Measurements from ENCODE around the gene FAM81B.
"Not testable (repeated sequence)": the region's sequence is repeated elsewhere in the genome, so short reads cannot be mapped to it uniquely, and the experiment has no call there.

The FAM81B gene

GRCh38 chr5:95390812-95391492, at the start of gene FAM81B:
Gene FAM81B, plus strand, starts transcription at chr5:95391366. Its CDS starts 24 bp downstream, at chr5:95391390.
- Mint-ChIP-seq H3K9me3 (no peaks in the 10 kb centered on the region), H3K4me3 (no peak within 1 kb of the TSS), H3K27ac (no peak within 1 kb of the TSS), H3K4me1 (ENCODE audit: low read depth) (no peaks in the 10 kb centered on the region), H3K36me3 (ENCODE audit: low read depth) (no peaks in the 10 kb centered on the region), H3K27me3 (peaks cover 11% of the 10 kb centered on the region)

DNA sequence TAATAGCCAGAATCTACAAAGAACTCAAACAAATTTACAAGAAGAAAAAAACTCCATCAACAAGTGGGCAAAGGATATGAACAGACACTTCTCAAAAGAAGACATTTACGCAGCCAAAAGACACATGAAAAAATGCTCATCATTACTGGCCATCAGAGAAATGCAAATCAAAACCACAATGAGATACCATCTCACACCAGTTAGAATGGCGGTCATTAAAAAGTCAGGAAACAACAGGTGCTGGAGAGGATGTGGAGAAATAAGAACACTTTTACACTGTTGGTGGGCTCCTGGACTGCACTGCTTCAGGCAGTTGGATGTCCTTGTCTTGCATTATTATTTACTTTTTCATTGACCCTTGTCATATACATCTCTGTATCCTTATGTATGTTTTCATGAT, 49.7 kb upstream of the FAM81B start:
- not testable (repeated sequence) for H3K27me3 Mint-ChIP-seq; H3K4me3 Mint-ChIP-seq; H3K4me1 Mint-ChIP-seq (ENCODE audit: low read depth); H3K9me3 Mint-ChIP-seq; H3K27ac Mint-ChIP-seq; H3K36me3 Mint-ChIP-seq (ENCODE audit: low read depth)

GRCh38 chr5:95347506-95348120, 43.6 kb upstream of the FAM81B start:
- H3K27ac Mint-ChIP-seq: no peak overlapping the region
- H3K9me3 Mint-ChIP-seq: no peaks in the 10 kb centered on the region
- no peaks in the 10 kb centered on the region for H3K27me3 Mint-ChIP-seq
- H3K4me3 Mint-ChIP-seq: no peak overlapping the region
- H3K36me3 Mint-ChIP-seq (ENCODE audit: low read depth): no peaks in the 10 kb centered on the region
- H3K4me1 Mint-ChIP-seq (ENCODE audit: low read depth): no peaks in the 10 kb centered on the region

GRCh38 chr5:95350631-95351030, 40.5 kb upstream of the FAM81B start:
- Mint-ChIP-seq H3K4me1 (ENCODE audit: low read depth) (no peaks in the 10 kb centered on the region), H3K4me3 (no peak overlapping the region), H3K27me3 (no peaks in the 10 kb centered on the region), H3K27ac (no peak overlapping the region), H3K9me3 (no peaks in the 10 kb centered on the region), H3K36me3 (ENCODE audit: low read depth) (no peaks in the 10 kb centered on the region)

DNA sequence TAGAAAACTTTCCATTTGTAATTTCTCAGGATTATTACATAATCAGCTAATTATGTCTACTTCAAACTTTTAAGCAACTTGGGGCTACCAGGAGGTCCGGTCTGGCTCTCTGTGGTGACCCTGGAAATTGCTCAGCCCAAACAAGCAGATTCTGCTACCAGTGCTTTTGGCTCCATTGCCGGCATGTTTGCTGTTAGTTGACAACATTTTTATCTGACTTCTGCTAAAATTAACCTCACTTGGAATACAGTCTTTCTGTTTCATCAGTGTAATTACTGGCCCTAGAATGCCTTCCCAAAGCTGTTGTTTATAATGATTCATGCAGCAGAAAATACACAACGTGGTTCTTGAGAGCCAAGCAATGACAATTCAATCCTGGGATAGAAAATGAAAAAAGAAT, 38.5 kb upstream of the FAM81B start:
- no peaks in the 10 kb centered on the region for H3K27me3 Mint-ChIP-seq
- no peak overlapping the region for H3K27ac Mint-ChIP-seq
- no peaks in the 10 kb centered on the region for H3K36me3 Mint-ChIP-seq (ENCODE audit: low read depth)
- H3K4me3 Mint-ChIP-seq: no peak overlapping the region
- H3K4me1 Mint-ChIP-seq (ENCODE audit: low read depth): no peaks in the 10 kb centered on the region
- no peaks in the 10 kb centered on the region for H3K9me3 Mint-ChIP-seq

DNA sequence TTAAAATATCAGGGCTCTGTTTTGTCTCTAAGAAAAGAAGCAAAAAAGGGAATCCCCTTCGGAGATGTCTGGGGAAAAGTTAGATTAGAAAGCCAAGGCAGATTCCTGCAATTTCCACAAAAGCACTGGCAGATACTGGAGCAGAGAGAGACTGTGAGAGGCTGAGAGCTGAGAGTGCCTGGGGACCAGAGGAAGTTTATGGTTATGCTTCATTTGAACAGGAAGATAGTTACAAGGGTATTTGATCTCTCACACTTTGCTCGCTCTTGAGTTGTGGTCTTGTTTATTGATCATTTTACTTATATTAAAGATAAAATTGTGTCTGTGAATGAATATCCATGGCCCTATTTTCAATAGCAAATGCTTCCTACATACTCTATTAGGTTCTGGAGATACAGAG, 32.8 kb upstream of the FAM81B start:
- H3K4me3 Mint-ChIP-seq: no peak overlapping the region
- no peaks in the 10 kb centered on the region for H3K27me3 Mint-ChIP-seq
- H3K27ac Mint-ChIP-seq: no peak overlapping the region
- H3K9me3 Mint-ChIP-seq: peaks cover 9% of the 10 kb centered on the region
- peaks cover 3% of the 10 kb centered on the region for H3K4me1 Mint-ChIP-seq (ENCODE audit: low read depth)
- H3K36me3 Mint-ChIP-seq (ENCODE audit: low read depth): no peaks in the 10 kb centered on the region

DNA sequence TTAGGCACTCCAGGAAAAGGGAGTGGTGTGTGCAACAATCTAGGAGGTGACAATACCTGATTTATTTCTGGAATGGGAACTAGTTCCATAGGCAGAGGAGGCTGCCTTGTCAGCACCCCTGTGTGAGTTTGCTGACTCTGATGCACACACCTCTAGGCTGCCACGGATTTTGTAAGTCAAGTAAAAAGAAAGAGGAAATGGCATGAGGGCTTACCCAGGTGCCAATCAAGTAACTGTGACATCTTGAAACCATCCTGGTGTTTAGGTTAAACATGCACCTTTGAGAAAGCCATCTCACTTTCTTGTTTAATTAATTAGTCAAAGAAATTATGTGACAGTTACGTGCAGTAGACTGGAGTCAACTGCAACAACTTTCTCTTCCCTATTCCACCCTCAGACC, 32.3 kb upstream of the FAM81B start:
- peaks cover 14% of the 10 kb centered on the region for H3K9me3 Mint-ChIP-seq
- H3K27ac Mint-ChIP-seq: no peak overlapping the region
- peaks cover 3% of the 10 kb centered on the region for H3K4me1 Mint-ChIP-seq (ENCODE audit: low read depth)
- H3K36me3 Mint-ChIP-seq (ENCODE audit: low read depth): no peaks in the 10 kb centered on the region
- no peak overlapping the region for H3K4me3 Mint-ChIP-seq
- no peaks in the 10 kb centered on the region for H3K27me3 Mint-ChIP-seq

- H3K4me1 Mint-ChIP-seq (ENCODE audit: low read depth); H3K27me3 Mint-ChIP-seq; H3K4me3 Mint-ChIP-seq; H3K36me3 Mint-ChIP-seq (ENCODE audit: low read depth); H3K27ac Mint-ChIP-seq: not testable (repeated sequence)
- peaks cover 14% of the 10 kb centered on the region for H3K9me3 Mint-ChIP-seq
Measured at GRCh38 chr5:95360667-95361066, 30.5 kb upstream of the FAM81B start.

DNA sequence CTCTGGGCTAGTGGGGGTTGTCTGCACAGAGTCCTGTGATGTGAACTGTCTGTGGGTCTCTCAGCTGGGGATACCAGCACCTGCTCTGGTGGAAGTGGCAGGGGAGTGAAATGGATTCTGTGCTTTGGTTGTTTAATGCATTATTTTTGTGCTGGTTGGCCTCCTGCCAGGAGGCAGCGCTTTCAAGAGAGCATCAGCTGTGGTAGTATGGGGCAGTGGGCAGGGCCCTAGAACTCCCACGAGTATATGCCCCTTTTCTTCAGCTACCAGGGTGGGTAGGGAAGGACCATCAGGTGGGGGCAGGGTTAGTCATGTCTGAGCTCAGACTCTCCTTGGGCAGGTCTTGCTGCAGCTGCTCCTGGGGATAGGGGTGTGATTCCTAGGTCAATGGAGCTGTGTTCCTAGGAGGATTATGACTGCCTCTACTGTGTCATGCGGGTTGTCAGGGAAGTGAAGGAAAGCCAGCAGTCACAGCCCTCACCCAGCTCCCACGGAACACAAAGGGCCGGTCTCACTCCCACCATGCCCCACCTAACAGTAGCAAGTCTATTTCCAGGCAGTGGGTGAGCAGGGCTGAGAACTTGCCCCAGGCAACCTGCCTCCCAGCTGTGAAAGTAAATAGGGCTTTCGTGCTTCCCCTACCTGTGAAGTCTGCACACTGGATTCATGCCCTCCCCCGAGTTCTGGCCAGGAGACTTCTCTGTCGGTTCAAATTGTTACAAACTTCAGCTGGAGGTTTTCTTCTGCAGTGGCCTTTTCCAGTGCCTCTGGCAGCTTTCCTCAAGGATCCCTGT, 25.7 kb upstream of the FAM81B start:
- peaks cover 14% of the 10 kb centered on the region for H3K9me3 Mint-ChIP-seq
- H3K36me3 Mint-ChIP-seq (ENCODE audit: low read depth): no peaks in the 10 kb centered on the region
- no peaks in the 10 kb centered on the region for H3K4me1 Mint-ChIP-seq (ENCODE audit: low read depth)
- no peak overlapping the region for H3K4me3 Mint-ChIP-seq
- no peak overlapping the region for H3K27ac Mint-ChIP-seq
- H3K27me3 Mint-ChIP-seq: peaks cover 8% of the 10 kb centered on the region

GRCh38 chr5:95369782-95370181, 21.4 kb upstream of the FAM81B start:
- Mint-ChIP-seq H3K9me3 (no peaks in the 10 kb centered on the region), H3K4me3 (no peak overlapping the region), H3K36me3 (ENCODE audit: low read depth) (no peaks in the 10 kb centered on the region), H3K4me1 (ENCODE audit: low read depth) (no peaks in the 10 kb centered on the region), H3K27ac (no peak overlapping the region), H3K27me3 (peaks cover 8% of the 10 kb centered on the region)

GRCh38 chr5:95374061-95374460, 17.1 kb upstream of the FAM81B start:
- H3K9me3 Mint-ChIP-seq: no peaks in the 10 kb centered on the region
- no peaks in the 10 kb centered on the region for H3K4me1 Mint-ChIP-seq (ENCODE audit: low read depth)
- no peak overlapping the region for H3K27ac Mint-ChIP-seq
- H3K4me3 Mint-ChIP-seq: no peak overlapping the region
- no peaks in the 10 kb centered on the region for H3K36me3 Mint-ChIP-seq (ENCODE audit: low read depth)
- H3K27me3 Mint-ChIP-seq: peaks cover 5% of the 10 kb centered on the region

- no peak overlapping the region for H3K27ac Mint-ChIP-seq
- H3K36me3 Mint-ChIP-seq (ENCODE audit: low read depth): no peaks in the 10 kb centered on the region
- no peak overlapping the region for H3K4me3 Mint-ChIP-seq
- H3K4me1 Mint-ChIP-seq (ENCODE audit: low read depth): peaks cover 9% of the 10 kb centered on the region
- H3K27me3 Mint-ChIP-seq: no peaks in the 10 kb centered on the region
- H3K9me3 Mint-ChIP-seq: no peaks in the 10 kb centered on the region
Measured at GRCh38 chr5:95375591-95375990, 15.6 kb upstream of the FAM81B start.

- Mint-ChIP-seq H3K9me3 (no peaks in the 10 kb centered on the region), H3K4me1 (ENCODE audit: low read depth) (peaks cover 9% of the 10 kb centered on the region), H3K36me3 (ENCODE audit: low read depth) (no peaks in the 10 kb centered on the region), H3K4me3 (no peak overlapping the region), H3K27me3 (no peaks in the 10 kb centered on the region), H3K27ac (no peak overlapping the region)
Measured at GRCh38 chr5:95379133-95379532, 12.0 kb upstream of the FAM81B start.

GRCh38 chr5:95380103-95380628, 11.0 kb upstream of the FAM81B start:
- H3K36me3 Mint-ChIP-seq (ENCODE audit: low read depth): no peaks in the 10 kb centered on the region
- no peak overlapping the region for H3K4me3 Mint-ChIP-seq
- H3K4me1 Mint-ChIP-seq (ENCODE audit: low read depth): peaks cover 9% of the 10 kb centered on the region
- peaks cover under 1% of the 10 kb centered on the region for H3K9me3 Mint-ChIP-seq
- H3K27me3 Mint-ChIP-seq: no peaks in the 10 kb centered on the region
- no peak overlapping the region for H3K27ac Mint-ChIP-seq

DNA sequence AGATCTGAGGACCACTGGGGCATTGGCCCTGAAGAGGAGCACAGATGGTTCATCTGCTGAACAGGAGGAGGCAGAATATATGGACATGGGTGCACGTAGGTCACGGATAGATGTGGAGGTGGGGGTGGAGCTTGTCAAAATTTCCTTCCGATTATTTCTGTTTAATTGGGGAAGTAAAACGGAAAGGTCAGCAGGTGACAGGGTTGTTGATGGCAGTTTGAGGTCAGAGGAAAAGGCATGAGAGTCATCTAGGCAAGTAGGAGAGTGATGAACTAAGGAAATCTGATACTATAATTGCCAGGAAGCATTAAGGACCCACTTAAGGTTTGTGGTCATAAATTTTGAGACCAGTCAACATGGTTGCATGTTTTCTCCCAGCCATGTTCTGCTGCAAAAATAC, 8.4 kb upstream of the FAM81B start:
- Mint-ChIP-seq H3K4me3 (no peak overlapping the region), H3K4me1 (ENCODE audit: low read depth) (peaks cover 9% of the 10 kb centered on the region), H3K27ac (no peak overlapping the region), H3K27me3 (no peaks in the 10 kb centered on the region), H3K9me3 (peaks cover 3% of the 10 kb centered on the region), H3K36me3 (ENCODE audit: low read depth) (no peaks in the 10 kb centered on the region)

Data from stimulated activated naive CD8-positive, alpha-beta T cell treated with anti-CD3 and anti-CD28 coated beads, Interleukin-15, Interleukin-2, amounts not matched to agents 100 ng/mL and 50 ng/mL, for 24 hours (primary cell).